ENCODE data around the gene EME1. TPM values are rescaled to one million over a fixed set of nuclear protein-coding genes. Genes with fewer than 3 reads are reported as not detected.

Gene EME1
- total RNA-seq, 2 donors from 2014 or later = 20.8 to 48.7 TPM

DNA sequence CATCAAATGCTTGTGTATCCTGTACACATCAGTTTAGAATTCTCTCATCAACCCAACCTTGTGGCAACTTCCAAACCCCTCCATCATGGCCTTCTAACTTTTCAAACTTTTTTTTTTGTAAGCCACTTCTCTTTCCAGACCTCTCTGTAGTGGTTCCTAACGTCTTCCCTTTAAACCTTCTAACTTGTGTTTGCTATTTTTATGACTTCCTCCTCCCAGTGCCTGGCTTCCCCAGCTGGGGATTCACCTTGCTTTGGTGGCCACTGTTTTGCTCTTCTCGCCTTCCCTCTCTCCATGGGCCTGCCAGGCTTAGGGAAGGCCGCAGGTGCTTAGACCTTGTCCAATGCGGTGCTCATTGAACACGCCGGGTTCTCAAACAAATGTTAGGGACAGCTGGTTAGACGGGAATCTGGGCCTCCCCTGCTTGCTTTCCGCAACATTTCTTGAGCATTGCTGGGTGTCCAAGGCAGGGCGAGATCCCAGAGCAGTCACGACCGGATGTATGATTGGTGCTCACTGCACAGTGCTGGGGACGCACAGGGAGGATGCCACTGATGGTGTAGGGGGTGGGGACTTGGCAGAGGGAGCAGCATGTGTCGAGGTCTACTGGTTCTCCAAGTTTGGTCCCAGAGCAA lies 28.2 kb upstream of the EME1 start:
- no peak for ATAC-seq (replicated peaks)

DNA sequence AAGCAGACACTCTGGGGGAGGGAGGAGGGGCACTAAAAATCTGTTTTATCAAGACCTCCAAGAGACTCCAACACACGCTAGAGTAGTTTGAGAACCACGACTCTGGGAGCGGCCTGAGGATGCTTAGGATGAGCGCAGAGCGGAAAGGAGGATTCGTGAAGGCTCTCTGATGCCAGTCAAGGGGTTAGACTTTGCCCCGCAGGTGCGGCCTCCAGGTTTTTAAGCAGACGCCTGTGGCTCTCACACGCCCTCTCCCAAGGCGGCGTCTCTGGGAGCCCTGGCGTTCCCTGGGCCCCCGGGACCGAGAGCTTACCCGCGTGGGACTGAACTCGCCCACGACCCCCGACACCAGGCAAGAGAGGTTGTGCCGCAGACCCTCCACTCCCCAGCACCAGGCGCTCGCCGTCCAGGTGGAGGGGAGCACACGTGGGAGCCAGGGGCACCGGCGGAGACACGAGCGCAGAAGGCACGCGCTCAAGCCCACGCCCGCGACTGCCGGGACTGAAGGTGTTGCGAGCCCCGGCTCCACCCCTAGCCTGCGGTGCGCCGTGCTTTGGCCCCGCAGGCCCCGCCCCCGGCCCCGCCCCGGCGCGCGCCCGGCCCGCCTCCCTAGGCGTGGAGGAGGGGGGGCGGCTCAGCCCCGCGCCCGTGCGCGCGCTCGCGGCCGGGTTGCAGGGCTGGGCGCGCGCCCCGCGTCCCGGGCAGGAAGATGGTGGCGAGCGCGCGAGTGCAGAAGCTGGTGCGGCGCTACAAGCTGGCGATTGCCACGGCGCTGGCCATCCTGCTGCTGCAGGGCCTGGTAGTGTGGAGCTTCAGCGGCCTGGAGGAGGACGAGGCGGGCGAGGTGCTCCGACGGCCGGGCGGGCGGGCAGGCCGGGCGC lies 27.4 kb upstream of the EME1 start, which contains the start of gene XYLT2:
Gene XYLT2 (plus strand): TSS at position 695 of the 881 bp plus-strand sequence. CDS start 15 bp downstream, at position 710.
- Mint-ChIP-seq H3K27me3 (no peaks in the 10 kb centered on the region), H3K9me3 (no peaks in the 10 kb centered on the region), H3K4me1 (peaks cover 21% of the 10 kb centered on the region), H3K4me3 (peak within 1 kb of the TSS; percentile 87), H3K27ac (peak within 1 kb of the TSS; percentile 93), H3K36me3 (ENCODE audit: low read depth) (peaks cover 18% of the 10 kb centered on the region)
- peak; percentile 95 for ATAC-seq (replicated peaks)

More for the DNA sequence above, 28.2 kb upstream of the EME1 start:
- Mint-ChIP-seq H3K4me3 (peak overlapping the region; percentile 87), H3K36me3 (ENCODE audit: low read depth) (peaks cover 16% of the 10 kb centered on the region), H3K27me3 (no peaks in the 10 kb centered on the region), H3K4me1 (peaks cover 18% of the 10 kb centered on the region), H3K9me3 (no peaks in the 10 kb centered on the region), H3K27ac (peak overlapping the region; percentile 93)

DNA sequence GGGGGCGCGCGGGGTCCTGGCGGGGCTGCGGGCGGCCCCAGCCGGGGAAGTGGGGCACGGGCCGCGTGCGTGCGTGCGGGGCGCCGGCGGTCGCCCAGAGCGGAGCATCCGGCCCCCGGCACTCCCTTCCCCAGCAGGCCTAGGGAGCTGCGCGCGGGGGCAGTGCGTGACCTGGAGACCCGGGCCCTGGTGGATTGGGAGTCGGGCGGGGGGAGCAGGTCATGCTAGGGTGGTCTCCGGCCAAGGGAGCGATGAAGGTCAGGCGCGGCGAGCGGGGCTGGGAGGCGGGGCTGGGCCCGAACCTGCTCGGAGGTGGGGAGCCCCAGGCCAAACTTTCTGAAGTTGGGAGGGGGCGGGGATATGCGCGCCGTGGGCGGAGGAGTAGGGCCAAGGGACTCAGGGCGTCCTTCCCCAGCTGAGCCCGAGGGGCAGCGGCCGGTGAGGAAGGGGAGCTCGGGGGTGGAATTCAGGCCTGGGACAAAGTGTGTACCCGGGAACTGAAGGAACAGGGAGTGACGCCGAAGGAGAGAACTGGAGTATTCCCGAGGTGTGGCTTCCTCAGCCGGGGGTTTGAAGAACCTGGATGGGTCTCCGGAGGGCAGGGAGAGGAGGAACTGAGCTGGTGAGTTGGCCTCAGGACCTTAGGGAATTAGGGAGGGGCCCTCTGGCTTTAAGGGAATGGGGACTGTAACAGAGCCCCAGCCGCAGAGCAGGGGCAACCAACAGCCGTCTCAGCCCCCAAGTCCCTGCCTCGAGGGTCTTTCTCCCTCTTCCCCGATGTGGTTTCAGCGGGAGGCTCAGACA lies 26.5 kb upstream of the EME1 start:
- H3K4me1 Mint-ChIP-seq = peaks cover 28% of the 10 kb centered on the region
- H3K4me3 Mint-ChIP-seq = peak overlapping the region; percentile 87
- peak; percentile 59 for ATAC-seq (replicated peaks)
- peak overlapping the region; percentile 93 for H3K27ac Mint-ChIP-seq
- peaks cover 27% of the 10 kb centered on the region for H3K36me3 Mint-ChIP-seq (ENCODE audit: low read depth)
- H3K27me3 Mint-ChIP-seq = no peaks in the 10 kb centered on the region
- no peaks in the 10 kb centered on the region for H3K9me3 Mint-ChIP-seq

DNA sequence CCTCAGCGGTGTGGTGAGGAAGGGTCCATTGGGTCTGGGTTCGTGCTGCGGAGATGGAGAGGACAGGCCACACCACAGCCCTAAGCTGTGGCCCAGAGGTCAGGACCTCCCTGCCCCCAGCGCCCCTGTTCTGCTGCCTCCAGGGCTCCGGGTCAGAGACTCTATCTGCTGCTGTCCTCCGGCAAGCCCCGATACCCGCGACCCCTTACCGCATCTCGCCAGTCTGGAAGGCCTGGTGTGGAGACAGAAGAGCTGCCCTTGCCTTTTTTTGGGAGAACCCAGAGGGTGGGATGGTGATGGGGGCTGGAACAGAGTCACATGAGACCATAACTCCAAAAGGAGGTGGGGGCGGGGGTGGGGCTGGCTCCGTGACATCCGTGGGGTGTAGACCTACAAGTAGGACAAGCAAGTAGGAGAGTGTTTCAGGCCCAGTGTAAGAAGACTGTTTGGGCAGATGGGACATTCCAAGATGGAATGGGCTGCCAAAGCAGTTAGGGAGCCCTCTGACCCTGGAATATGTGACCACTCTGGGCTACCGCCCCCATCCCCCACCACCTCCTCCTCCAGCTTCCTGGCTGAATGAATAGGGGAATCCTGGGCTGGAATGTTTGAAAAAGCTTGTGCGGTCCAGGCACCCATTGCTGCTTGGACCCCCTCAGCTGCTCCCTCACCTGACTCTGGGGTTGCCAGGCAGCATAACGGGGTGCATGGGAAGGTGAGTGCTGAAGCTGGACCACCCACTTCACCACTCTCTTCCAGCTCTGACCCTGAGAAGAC lies 25.7 kb upstream of the EME1 start:
- no peaks in the 10 kb centered on the region for H3K27me3 Mint-ChIP-seq

DNA sequence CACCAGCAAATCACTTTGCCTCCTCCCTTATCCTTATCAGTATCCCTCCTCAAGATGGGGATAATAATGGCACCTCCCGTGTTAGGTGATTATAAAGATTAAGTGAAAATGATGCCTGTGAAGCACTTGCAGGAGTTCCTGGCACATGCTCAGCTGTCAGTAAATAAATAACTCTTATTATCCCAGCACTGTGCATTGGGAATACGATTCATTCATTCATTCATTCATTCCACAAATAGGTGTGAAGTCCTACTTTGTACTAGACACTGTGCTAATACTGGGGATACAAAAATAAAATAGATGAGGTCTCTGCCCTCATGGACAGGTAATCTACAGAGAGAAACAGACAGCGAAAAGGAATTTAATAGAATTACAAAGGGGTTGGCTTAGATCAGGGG lies 25.1 kb upstream of the EME1 start:
- H3K4me3 Mint-ChIP-seq = peak overlapping the region; percentile 87
- no peaks in the 10 kb centered on the region for H3K9me3 Mint-ChIP-seq
- H3K4me1 Mint-ChIP-seq = peaks cover 31% of the 10 kb centered on the region
- no peak for ATAC-seq (replicated peaks)
- H3K36me3 Mint-ChIP-seq (ENCODE audit: low read depth) = peaks cover 37% of the 10 kb centered on the region
- H3K27ac Mint-ChIP-seq = peak overlapping the region; percentile 93
- no peaks in the 10 kb centered on the region for H3K27me3 Mint-ChIP-seq

More for the DNA sequence above, 25.7 kb upstream of the EME1 start:
- peaks cover 35% of the 10 kb centered on the region for H3K36me3 Mint-ChIP-seq (ENCODE audit: low read depth)
- H3K4me1 Mint-ChIP-seq = peaks cover 31% of the 10 kb centered on the region
- peak overlapping the region; percentile 87 for H3K4me3 Mint-ChIP-seq
- peak overlapping the region; percentile 93 for H3K27ac Mint-ChIP-seq
- H3K9me3 Mint-ChIP-seq = no peaks in the 10 kb centered on the region
- ATAC-seq (replicated peaks) = no peak

DNA sequence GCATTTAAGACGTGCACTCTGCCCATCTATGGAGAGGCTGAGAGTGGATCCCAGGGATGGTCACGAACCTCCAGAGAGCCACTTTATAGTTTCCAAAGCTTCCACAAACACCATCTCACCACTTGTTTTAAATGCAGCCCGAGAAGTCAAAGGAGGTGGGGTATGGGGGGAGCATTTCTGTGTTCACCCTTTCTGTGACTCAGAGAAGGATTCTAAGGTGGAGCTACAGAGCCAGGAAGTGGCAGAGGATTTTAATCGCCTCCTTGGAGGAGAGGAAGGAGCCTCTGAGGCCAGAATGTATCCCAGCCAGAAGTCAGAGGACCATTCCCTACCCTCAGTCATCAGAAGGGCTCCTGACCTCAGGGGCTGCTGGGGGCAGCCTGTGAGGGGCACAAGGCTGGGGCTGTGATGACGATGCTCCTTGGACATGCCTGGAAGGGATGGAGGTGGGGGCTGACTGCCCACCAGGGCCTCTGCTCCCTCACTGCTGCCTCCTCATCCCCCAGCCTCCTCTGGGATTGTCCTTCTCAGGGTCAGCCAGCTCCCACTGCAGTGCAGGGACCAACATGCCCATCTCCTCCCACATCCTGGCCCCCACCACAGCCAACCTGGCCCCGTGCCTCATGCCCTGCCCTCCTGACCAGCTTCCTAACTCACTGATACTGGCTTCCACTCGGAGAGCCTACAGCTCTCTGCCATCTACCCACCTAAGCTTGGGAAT lies 24.3 kb upstream of the EME1 start:
- peak overlapping the region; percentile 87 for H3K4me3 Mint-ChIP-seq
- H3K36me3 Mint-ChIP-seq (ENCODE audit: low read depth) = peaks cover 43% of the 10 kb centered on the region
- H3K27me3 Mint-ChIP-seq = no peaks in the 10 kb centered on the region
- ATAC-seq (replicated peaks) = no peak
- H3K9me3 Mint-ChIP-seq = no peaks in the 10 kb centered on the region
- H3K4me1 Mint-ChIP-seq = peaks cover 31% of the 10 kb centered on the region
- H3K27ac Mint-ChIP-seq = peak overlapping the region; percentile 93

DNA sequence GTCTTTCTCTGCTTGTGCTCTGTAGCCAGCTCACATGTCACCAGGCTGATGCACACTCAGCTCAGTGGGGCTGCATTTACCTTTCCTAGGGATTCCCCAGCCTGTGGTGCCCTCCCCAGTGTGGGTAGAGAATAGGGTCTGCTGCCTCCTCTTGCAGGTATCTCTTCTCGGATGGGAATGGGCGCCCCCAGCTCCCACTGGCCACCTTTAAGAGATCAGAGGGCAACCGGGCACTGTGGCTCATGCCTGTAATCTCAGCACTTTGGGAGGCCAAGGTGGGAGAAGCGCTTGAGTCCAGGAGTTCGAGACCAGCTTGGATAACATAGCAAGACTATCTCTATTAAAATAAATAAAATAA lies 23.8 kb upstream of the EME1 start:
- H3K4me3 Mint-ChIP-seq = peak overlapping the region; percentile 87
- H3K27ac Mint-ChIP-seq = peak overlapping the region; percentile 93
- no peaks in the 10 kb centered on the region for H3K27me3 Mint-ChIP-seq
- H3K4me1 Mint-ChIP-seq = peaks cover 31% of the 10 kb centered on the region
- peaks cover 46% of the 10 kb centered on the region for H3K36me3 Mint-ChIP-seq (ENCODE audit: low read depth)
- H3K9me3 Mint-ChIP-seq = no peaks in the 10 kb centered on the region
- no peak for ATAC-seq (replicated peaks)

DNA sequence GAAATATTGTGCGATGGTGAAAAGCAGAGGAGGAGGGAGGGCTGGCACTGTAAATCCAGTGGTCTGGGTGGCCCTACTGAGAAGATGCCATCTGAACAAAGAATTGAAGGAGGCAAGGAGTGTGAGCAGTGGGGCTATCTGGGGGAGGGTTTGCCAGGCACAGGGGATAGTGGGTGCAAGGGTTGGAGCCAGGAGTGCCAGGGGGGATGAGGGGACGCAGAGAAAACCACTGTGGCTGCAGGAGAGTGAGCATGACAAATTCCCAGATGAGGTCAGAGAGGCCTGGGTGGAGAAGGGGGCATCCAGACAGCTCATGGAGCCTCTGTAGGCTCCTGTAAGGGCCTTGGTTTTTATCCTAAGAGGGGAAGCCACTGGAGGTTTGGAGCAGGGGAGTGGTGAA lies 22.3 kb upstream of the EME1 start:
- H3K4me3 Mint-ChIP-seq = no peak overlapping the region
- peak overlapping the region; percentile 75 for H3K27ac Mint-ChIP-seq
- peaks cover 60% of the 10 kb centered on the region for H3K36me3 Mint-ChIP-seq (ENCODE audit: low read depth)
- ATAC-seq (replicated peaks) = no peak
- H3K27me3 Mint-ChIP-seq = no peaks in the 10 kb centered on the region
- no peaks in the 10 kb centered on the region for H3K9me3 Mint-ChIP-seq
- peaks cover 24% of the 10 kb centered on the region for H3K4me1 Mint-ChIP-seq

DNA sequence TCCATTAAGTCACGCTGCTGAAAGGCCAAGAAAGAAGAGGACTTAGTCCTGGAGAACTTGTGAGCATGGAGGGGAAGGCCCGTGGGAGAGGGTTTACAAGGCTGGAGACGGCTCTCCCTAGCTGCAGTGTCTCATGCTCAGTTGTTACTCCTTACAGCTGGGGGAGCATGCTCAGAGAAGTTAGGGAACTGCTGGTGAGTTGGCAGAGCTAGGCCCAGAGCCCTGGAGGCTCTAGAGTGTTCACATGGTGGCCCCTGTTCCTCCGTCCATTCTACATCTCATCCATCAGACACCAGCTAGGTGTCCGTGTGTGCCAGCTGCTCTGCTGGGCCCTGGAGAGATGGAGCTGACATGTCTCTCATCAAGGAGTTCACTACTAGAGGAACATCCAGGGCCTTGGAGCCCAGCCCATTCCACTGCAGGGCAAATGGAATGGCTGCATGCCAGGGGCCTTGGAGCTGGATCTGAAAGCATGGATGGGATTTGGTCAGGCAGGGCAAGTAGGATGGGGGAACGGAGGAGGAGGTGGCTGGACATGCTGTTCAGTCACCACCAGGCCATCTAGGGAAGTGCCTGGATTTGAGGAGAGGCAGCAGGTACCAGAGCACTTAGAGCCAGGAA lies 20.8 kb upstream of the EME1 start:
- Mint-ChIP-seq H3K27me3 (no peaks in the 10 kb centered on the region), H3K36me3 (ENCODE audit: low read depth) (peaks cover 69% of the 10 kb centered on the region), H3K4me3 (no peak overlapping the region), H3K9me3 (no peaks in the 10 kb centered on the region), H3K27ac (peak overlapping the region; percentile 75), H3K4me1 (peaks cover 24% of the 10 kb centered on the region)
- ATAC-seq (replicated peaks) = no peak

DNA sequence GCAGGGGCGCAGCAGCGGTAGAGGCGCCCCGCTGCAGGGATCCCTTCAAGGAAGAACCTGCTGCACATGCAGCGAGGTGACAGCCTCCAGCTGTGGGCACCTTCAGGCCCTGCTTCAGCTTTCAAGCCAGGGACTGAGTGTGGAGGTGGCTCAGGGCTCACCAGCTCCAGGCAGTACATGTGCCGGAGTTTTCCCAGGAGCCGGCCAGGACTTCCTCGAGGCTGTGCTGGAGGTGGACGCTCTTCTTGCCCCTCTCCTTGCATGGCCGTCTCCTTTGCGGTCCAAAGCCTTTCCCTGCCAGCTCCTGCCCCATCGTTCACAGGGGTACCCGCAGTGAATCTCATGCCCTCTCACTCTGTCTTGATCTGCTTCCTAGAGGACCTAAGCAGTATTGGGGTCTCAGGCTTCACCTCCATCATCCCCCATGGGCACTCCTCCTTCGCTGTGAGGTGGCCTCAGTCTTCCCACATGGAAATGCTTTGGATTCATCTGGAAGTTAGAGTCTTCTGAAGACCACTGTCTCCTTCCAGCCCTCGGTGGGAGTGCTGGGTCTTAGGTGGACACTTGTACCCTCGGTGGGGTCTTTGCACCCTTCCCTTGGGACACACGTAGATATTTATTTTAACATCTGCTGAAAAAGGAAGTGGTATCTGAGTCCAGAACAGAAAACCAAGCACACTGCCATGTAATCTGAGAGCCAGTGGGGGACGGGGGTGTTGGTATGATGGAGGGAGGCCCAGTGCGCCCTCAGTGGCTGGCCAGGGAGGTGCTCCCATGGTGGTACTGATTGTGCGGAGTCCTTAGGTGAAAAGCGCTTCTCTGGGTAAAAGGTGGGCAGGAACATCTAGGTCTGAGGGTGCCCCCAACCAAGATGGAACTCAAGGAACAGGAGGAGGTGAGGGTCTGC lies 20.1 kb upstream of the EME1 start:
- Mint-ChIP-seq H3K27ac (peak overlapping the region; percentile 75), H3K4me3 (no peak overlapping the region), H3K9me3 (no peaks in the 10 kb centered on the region), H3K4me1 (peaks cover 21% of the 10 kb centered on the region), H3K27me3 (no peaks in the 10 kb centered on the region), H3K36me3 (ENCODE audit: low read depth) (peaks cover 73% of the 10 kb centered on the region)
- no peak for ATAC-seq (replicated peaks)

DNA sequence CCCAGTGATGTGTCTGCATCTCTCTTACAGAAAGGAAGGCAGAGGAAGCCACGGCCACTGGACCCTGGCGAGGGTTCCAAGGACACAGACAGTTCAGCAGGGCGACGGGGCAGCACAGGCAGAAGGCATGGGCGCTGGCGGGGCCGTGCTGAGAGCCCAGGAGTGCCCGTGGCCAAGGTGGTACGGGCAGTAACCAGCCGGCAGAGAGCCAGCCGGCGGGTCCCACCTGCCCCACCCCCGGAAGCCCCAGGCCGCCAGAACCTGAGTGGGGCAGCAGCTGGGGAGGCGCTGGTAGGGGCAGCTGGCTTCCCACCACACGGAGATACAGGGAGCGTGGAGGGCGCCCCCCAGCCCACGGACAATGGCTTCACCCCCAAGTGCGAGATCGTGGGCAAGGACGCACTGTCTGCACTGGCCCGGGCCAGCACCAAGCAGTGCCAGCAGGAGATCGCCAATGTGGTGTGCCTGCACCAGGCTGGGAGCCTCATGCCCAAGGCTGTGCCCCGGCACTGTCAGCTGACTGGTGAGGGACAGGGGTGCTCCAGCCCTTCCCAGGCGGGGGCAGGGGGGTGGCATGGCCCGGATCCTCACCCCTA lies 19.3 kb upstream of the EME1 start:
- ATAC-seq (replicated peaks) = no peak
- no peak overlapping the region for H3K4me3 Mint-ChIP-seq
- H3K27ac Mint-ChIP-seq = no peak overlapping the region
- peaks cover 73% of the 10 kb centered on the region for H3K36me3 Mint-ChIP-seq (ENCODE audit: low read depth)
- no peaks in the 10 kb centered on the region for H3K9me3 Mint-ChIP-seq
- H3K27me3 Mint-ChIP-seq = no peaks in the 10 kb centered on the region
- H3K4me1 Mint-ChIP-seq = peaks cover 14% of the 10 kb centered on the region

DNA sequence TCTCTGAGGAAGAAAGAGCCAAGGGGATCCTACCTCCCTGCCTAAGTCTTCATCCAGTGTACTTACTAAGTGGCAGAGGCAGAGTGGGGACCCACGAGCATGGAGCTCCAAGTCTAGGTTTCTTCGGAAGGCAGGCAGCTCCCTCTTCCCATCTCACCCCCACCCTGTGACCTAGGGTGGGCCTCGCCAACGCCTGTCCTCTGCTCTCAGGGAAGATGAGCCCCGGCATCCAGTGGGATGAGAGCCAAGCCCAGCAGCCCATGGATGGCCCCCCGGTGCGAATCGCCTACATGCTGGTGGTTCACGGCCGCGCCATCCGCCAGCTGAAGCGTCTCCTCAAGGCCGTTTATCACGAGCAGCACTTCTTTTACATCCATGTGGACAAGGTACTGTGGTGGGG lies 18.8 kb upstream of the EME1 start:
- no peaks in the 10 kb centered on the region for H3K9me3 Mint-ChIP-seq
- no peak overlapping the region for H3K4me3 Mint-ChIP-seq
- ATAC-seq (replicated peaks) = no peak
- H3K4me1 Mint-ChIP-seq = peaks cover 14% of the 10 kb centered on the region
- peak overlapping the region; percentile 54 for H3K27ac Mint-ChIP-seq
- peaks cover 78% of the 10 kb centered on the region for H3K36me3 Mint-ChIP-seq (ENCODE audit: low read depth)
- H3K27me3 Mint-ChIP-seq = no peaks in the 10 kb centered on the region
